HCEC 1CT (cell line): Measurements from ENCODE around the gene AMH.
A peak's percentile ranks its signal among the peaks of the same experiment; 100 is the strongest.

Source experiments
- DNase-seq: peaks from one replicate; pipeline ENCODE4 v3.0.0-alpha.2; 2017

Gene AMH

DNA sequence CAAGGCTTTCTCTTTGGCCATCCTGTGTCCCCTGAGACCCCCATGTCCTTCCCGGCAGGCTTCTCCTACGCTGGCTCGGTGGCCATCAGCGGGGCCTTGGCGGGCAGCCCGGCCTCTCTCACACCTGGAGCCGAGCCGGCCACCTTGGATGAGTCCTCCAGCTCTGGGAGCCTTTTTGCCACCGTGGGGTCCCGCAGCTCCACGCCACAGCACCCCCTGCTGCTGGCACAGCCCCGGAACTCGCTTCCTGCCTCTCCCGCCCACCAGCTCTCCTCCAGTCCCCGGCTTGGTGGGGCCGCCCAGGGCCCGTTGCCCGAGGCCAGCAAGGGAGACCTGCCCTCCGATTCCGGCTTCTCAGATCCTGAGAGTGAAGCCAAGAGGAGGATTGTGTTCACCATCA lies 27.2 kb upstream of the AMH start:
- no peak for DNase-seq

DNA sequence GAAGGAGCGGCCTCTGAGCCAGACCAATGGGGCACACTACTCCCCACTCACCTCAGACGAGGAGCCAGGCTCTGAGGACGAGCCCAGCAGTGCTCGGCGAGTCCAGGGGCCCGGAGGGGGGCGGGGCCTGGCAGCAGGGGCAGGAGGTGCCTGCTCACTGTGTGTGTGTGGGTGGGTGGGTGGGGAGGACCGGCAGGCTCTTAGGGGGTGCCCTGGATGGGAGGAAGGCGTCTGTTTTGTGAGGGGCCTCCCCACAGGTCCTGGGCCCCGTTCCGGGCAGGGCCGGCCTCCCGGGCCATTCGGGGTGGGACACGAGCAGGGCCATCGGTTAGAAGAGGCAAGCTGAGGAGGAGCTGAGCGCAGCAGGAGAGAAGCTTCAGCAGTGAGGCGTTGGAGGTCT lies 25.7 kb upstream of the AMH start:
- no peak for DNase-seq

DNA sequence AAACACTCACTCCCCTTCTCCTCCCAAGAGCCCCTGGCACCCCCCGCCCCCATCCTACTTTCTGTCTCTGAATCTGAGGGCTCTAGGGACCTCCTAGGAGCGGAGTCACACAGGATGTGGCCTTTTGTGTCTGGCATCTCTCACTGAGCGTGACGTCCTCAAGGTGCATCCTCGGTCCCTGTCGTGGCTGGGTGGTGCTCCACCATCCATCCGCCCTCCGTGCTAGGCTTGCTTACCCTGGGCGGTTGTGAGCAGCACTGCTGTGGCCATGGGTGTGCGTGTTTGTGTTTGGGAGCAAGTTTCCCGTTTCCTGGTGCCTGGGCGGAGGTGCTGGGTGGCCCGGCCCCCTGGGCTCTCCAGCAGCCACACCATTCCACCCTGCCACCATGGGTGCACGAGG lies 25.2 kb upstream of the AMH start:
- DNase-seq = no peak

DNA sequence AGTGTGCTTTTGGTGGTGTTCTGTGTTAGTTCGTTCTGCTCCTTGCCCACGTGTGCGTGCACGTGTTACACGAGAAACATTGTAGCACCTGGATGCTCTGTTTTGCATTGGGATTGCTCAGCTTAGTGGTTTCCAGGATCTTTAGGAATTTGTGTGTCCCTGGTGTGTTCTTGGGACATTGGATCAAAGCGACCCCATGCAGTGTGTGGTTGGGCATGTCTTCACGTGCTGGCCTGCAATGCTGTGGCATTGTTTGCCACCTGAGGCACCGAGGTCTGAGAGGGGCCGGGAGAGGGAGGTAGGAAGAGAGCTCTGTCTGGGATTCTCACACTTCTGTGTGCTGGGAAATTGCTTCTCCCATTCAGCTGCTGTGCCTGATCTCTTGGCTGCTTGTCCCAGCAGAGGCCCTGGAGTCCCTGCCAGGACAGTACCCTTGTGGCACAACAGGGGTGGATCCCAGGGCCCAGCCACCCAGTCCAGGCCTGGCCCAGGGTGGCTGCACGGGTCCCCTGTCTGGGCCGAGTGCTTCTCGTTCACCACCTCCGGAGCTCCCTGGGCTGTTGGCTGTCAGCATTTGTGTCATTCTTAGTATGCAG lies 24.3 kb upstream of the AMH start:
- no peak for DNase-seq

DNA sequence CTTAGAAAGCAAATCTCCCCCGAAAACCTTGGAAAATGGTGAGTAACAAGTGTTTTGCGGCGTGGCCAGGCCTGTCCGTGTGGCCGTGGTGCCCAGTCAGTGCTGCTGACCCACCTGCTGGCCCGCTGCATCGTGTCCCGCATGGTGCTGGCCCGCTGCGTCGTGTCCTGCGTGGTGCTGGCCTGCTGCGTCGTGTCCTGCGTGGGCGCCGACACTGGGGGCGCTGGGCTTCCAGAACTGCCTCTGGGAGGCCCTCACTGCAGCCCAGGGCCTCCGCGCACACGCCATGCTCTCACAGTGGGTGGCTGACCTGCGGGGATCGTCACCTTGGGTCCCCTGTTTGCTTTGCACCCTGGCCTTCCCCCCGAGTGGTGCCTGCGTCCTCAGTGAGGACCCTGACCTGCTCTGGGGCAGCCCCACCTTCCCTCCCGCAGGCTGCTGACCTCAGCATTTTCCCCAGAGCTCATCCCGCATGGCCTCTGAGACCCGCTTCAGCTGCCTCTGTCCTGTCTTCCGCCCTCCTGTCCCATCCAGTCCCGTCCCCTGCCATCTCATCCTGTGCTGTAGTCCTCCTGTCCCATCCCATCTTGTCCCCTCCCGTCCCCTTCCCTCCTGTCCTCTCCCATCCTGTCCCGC lies 23.6 kb upstream of the AMH start:
- no peak for DNase-seq

DNA sequence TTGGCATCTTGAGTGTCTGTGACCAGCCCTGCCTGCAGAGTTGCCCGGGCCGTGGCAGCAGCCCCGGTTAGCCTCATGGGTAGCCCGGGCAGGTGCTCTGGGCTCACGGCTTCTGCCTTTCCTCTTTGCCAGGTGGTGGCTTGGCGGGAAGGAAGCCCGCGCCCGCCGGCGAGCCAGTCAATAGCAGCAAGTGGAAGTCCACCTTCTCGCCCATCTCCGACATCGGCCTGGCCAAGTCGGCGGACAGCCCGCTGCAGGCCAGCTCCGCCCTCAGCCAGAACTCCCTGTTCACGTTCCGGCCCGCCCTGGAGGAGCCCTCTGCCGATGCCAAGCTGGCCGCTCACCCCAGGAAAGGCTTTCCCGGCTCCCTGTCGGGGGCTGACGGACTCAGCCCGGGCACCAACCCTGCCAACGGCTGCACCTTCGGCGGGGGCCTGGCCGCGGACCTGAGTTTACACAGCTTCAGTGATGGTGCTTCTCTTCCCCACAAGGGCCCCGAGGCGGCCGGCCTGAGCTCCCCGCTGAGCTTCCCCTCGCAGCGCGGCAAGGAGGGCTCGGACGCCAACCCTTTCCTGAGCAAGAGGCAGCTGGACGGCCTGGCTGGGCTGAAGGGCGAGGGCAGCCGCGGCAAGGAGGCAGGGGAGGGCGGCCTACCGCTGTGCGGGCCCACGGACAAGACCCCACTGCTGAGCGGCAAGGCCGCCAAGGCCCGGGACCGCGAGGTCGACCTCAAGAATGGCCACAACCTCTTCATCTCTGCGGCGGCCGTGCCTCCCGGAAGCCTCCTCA lies 22.9 kb upstream of the AMH start:
- no peak for DNase-seq

DNA sequence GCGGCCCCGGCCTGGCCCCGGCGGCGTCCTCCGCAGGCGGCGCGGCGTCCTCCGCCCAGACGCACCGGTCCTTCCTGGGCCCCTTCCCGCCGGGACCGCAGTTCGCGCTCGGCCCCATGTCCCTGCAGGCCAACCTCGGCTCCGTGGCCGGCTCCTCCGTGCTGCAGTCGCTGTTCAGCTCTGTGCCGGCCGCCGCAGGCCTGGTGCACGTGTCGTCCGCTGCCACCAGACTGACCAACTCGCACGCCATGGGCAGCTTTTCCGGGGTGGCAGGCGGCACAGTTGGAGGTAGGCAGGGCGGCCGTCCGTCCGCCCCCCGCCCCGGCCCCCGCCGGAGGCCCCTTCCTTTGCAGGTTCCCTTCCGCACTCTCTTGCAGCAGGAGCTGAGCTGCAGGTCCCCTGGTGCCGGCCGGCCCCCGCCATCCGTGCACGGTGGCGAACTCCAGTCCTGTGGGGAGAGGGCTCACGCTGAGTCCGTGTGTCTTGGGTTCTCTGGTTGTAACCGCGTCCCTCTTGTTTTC lies 22.2 kb upstream of the AMH start:
- no peak for DNase-seq

DNA sequence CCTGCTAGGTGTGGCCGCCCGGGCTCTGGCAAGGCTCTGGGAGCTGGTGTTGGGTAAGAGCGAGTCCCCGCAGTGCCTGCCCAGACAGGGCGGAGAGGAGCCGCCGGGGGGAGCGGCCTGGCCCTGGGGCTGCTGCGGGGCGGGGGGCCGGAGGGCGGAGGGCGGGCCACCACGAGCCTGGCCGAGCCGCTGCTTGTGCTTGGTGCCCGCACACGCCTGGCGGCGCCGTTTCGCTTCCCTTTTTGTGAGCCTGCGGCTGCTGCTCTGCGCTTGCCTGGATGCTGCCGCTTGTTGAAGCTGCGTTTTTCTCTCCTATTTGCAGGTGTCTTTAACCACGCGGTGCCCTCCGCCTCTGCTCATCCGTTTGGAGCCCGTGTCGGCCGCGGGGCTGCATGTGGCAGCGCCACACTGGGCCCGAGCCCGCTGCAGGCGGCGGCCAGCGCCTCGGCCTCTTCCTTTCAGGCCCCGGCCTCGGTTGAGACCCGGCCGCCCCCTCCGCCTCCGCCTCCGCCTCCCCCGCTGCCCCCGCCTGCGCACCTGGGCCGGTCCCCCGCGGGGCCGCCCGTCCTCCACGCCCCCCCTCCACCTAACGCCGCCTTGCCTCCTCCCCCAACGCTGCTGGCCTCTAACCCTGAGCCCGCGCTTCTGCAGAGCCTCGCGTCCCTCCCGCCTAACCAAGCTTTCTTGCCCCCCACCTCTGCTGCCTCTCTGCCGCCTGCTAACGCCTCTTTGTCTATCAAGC lies 21.5 kb upstream of the AMH start:
- DNase-seq = no peak

DNA sequence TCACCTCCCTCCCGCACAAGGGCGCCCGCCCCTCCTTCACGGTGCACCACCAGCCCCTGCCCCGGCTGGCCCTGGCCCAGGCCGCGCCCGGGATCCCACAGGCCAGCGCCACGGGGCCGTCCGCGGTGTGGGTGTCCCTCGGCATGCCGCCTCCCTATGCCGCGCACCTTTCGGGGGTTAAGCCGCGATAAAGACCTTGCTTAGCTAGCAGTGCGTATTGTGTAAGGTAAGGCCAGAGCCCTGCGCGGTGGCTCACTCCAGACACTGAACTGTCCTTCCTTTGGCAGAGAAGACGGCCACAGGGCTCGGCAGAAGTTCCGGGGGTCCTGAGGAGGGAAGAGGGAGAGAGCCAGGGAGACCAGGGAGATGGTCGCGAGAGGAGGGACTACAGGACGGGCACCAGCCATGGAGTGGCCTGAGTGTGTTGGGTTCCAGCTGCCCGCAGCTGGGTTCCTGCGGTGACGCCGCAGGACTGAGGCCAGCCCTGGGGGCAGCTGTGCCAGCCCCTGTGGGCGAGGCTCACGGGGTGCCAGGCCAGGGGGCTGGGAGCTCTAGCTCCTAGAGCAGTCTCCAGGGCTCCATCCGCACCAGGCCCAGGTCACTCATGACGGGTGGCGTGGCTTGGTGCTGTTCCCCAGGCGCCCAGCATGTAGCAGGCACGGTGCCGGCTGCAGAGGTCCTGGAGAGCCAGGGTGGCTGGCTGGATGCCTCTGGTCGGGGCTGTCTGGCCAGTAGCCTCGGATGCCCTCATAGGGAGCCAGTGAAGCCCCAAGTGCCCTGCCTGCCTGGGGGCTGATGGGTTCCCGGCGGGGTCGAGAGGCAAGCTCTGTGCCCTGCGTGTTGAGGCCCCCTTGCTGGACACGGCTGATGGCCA lies 20.7 kb upstream of the AMH start:
- DNase-seq = no peak

DNA sequence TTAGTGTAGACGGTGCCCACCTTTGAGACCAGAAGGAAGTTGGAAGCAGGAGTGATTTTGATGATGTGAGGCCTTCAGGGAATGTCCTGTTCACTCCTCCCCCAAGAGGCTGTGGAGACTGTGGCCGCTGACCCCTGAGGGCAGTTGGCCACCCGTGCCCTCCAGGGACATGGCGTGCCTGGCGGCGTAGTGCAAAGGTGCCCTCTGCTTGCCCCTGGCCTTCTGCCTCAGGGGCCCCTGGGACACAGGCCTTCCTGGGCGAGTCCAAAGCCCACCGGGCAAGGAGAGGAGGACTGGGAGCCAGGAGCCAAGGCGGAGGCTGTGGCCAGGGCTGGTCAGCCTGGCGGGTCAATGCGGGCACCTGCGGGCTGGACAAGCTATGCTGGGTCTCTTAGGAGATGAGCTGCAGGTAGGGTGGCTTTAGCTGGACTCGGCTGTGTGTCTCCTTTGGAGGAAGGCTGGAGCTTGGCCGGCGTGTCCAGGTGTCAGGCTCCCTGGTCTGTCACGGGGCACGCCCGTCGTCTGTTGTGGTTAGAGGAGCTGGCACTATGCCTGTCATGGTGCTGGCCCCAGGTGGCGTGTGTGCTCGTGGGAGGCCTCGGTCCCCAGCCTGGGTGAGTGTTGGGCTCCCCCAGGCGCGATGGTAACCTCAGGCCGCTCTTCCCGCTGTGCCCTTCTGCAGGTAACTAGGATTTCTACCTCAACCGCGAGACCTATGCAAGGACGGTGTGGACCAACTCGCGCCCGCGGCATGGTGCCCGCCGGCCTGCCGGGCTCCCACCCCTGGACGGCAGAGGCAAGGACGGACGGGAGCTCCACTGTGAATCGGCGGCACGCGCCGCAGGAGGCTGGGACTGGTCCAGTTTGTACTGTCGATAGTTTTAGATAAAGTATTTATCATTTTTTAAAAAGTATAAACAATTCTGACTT lies 19.8 kb upstream of the AMH start:
- DNase-seq = no peak

DNA sequence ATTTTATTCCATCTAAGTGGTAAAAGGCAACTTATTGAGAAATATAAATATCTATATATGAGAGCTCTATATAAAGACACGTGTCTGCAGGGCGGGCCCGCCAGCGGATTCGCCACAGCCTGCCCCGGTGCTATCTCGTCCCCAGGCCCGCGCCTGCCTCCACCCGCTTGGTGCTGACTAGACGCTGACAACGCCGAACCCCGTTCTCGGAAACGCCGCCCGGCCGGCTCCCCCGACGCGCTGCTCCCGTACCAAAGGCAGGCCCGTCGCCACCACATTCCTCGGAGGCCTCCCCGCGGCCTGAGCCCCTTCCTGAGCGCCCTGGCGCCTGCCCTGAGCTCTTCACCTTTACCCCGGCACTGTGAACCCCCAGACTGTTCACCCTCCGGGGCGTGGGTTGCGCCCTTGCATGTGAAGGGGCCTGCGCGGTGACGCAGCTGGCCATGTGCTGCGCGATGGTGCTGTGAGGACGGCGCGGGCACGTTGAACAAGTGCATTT lies 19.0 kb upstream of the AMH start:
- no peak for DNase-seq

DNA sequence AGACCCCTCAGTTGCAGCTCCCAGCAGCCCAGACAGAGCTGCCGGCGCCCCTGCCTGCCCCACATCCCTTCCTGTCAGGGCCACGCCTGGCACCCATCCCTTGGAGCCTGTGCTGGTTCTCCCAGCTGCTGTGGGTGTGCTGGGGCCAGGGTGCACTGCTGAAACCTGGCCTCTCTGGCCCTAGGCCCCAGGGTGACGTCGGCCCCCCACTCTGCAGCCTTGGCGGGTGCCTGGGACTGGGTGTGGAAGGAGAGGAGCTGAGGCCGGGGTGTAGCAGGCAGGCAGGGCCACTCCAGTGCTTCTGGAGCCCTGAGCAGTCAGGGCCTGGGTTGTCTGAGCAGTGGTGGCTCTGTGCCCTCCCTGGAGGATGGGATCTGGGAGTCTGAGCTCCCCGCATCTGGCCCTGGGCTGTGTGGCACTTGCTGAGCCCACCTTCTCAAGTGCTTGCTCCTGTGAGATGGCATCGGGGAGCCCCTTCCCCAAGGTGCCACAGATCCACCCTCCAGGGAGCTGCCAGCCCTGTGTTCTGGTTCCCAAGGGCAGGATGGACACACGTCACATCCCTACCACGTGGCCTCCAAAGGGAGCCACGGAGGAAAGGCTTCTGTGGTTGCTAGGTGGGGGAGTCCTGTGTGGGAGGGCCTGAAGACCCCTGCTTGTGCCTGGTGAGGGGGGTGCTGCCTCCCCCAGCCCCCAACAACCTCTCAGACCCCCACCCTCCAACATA lies 18.2 kb upstream of the AMH start:
- no peak for DNase-seq

DNA sequence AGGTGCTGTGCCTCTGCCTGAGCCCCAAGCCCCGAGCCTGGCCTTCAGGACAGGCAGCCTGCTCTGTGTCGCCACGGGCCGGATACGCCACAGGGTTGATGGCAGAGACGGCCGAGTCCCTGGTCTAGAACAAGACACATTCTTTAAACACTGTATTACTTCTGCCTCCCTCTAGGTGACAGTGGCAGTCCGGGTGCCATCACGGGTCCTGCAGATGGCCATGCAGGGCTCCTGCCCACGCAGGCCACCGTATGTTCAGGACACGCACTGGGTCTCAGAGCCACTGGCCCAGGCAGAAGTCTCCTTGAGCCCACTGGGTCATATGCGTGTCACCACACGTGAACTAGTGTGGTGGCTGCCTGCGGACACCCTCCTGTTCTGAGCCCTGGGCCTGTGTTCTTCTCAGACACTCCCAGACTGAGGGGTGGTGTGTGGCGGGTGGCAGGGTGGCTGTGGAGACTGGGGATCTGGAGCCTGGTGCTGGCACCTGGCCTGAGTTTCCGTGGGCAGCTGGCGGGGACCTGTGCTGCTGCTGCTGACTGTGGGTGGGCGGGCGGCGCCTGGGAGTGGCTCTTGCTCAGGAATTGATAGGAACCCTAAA lies 17.4 kb upstream of the AMH start:
- DNase-seq = no peak

DNA sequence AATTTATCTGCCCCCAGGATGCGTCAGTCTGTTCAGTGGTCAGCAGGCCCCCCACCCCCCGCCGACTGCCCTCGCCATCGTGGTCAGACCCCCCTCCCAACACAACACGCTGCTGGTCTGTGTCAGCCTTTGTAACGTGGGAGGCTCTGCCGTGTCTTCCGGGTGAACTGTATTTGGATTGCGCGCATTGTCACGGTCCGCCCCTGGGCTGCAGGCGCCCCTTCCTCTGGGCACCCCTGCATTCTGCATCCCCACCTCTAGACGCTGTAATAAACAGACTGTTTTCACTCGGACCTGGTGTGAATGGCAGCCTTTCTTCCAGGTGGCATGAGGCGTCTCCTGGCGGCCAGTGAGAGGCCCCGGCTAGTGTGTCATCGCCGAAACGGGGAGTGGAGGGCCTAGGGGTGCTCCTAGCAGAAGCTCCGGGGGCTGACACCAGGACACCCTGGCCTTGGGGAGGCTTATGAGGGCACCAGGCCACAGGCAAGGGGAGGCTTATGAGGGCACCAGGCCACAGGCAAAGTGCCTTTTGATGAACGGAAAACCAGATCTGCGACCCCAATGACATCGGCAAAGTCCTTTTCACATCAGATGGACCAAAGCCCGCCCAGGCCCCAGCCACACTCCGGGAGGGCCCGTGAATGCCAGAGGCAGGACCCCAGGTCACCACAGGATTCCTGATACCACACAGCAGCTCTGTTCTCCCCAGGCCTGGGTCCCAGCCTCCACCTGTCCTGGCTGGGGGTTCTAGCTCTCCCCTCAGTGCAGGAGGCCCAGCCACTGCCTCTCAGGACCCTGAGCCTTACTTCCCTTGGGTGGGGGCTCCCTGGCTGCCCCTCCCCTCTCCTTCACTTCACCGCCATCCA lies 16.6 kb upstream of the AMH start:
- no peak for DNase-seq

DNA sequence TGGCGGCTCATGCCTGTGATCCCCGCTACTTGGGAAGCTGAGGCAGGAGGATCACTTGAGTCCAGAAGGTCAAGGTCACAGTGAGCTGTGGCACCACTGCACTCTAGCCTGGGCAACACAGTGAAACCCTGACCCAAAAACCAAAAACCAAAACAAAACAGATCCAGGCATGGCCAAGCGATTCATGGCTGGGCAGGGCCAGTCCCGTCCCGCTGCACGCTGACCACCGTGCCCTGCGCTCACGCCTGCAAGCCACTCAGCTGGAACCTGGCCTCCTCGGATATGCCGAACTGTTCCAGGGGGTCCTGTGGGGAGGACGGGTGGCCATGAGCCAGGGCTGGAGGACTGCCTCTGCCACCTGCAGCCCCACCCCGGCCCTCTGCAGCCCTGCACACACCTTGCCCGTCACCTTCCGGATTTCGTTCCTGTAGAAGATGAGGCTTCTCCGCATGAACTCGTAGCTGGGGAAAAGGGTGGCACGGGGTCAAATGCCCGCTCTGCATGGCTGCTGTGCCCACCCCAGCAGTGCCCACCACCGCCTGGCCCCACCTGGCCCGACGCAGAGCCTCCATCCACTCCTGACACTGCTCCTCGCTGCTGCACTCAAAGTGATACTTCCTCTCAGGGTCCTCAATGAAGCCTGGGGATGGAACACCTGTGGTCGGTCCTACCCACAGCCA lies 15.4 kb upstream of the AMH start:
- DNase-seq = no peak

DNA sequence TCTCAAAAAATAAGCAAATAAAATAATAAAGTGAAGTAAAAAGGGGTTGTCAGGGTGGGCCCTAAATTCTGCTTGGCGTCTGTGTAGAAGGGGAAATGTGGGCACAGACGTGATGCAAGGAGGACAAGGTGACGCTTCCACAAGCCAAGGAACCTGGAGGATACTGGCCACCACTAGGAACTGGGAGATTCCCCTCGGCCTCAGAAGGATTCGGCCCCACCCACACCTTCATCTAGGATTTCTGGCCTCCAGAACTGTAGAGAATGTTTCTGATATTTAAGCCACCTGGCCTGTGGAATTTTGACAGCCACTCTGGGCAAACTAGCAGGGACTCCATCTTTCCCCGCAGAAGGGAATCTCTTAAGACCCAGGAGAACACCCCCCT lies 14.1 kb upstream of the AMH start:
- no peak for DNase-seq

DNA sequence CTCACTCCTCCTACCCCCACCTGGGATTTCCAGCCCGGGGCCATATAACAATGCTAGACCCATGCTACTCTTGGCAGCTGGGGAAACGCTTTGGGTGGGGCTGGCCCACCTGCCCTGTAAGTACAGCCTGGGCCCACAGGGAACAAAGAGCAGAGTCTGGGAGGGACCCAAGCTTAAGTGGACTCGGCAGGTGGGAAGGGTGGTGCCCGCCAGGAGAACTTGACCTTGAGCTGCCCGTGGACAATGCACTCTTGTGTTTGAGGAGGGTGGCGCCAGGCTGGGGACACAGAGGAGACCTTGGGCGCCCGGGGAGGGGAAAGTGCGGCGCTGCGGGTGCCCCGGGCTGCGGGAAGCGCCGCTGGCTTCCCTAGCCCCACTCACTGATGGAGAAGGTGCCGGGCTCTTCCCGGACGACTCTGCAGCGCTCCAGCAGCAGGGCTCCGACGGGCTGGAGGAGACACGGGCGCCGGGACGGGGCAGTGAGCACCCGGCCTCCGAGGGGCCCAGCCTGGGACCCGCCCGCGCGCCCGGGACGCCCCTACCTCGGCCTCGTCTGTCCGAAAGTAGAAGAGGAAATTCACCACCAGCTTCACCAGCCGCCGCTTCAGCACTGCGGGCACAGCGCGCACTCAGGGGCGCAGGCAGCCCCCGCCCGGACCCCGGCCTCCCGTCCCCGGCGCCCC lies 13.6 kb upstream of the AMH start:
- DNase-seq = peak; percentile 5

DNA sequence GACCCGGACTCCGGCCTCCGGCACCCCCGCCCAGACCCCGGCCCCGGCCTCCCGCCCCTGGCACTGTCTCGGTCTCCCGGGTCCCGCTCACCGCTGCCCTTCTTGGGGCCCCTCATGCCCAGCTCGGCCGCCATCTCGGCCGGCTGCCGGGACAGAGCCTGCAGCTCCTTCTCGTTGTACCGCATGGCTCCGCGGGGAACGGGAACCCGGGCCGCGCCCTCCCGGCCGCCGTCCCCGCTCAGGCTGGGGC lies 13.1 kb upstream of the AMH start:
- DNase-seq = no peak
